ENCODE results near the gene NIN.

DNA sequence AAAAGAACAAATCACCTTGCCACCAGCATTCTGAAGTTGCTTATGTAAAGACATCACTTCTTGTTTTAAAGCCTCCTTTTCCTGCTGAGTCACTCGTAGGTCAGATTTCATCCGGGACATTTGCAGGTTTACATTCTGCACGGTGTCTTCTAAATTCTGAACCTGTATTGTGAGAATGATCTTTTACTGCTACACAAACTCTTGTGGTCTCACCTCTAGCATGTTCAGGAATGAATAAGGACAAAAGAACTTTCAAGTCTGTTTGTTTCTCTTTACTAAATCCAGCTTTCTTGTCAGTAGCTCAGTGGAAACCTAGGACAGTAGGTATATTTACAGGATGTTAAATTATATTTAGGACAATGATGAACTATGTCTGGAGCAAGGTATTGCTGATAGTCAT, 89.4 kb downstream of the NIN start:
- TF ChIP-seq, protein P1, sequence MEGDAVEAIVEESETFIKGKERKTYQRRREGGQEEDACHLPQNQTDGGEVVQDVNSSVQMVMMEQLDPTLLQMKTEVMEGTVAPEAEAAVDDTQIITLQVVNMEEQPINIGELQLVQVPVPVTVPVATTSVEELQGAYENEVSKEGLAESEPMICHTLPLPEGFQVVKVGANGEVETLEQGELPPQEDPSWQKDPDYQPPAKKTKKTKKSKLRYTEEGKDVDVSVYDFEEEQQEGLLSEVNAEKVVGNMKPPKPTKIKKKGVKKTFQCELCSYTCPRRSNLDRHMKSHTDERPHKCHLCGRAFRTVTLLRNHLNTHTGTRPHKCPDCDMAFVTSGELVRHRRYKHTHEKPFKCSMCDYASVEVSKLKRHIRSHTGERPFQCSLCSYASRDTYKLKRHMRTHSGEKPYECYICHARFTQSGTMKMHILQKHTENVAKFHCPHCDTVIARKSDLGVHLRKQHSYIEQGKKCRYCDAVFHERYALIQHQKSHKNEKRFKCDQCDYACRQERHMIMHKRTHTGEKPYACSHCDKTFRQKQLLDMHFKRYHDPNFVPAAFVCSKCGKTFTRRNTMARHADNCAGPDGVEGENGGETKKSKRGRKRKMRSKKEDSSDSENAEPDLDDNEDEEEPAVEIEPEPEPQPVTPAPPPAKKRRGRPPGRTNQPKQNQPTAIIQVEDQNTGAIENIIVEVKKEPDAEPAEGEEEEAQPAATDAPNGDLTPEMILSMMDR (conservative IDR thresholded peaks at IDR 0.05), result no peak
- no peak for TF ChIP-seq EZH2 (IDR thresholded peaks at IDR 0.05; ENCODE audit: low read depth)
